Muscle of leg (tissue), 11 donors: ENCODE results near the gene TRNT1. TPM values are rescaled to one million over a fixed set of nuclear protein-coding genes. Genes with fewer than 3 reads are reported as not detected.

Source experiments
- DNase-seq: peaks from one replicate; pipeline ENCODE4 v3.0.0; 2013
- H3K27ac ChIP-seq: one replicate; pipeline ENCODE4 v1.5.1; 2013; ENCODE audit warnings: mild to moderate bottlenecking, low read length, control low read depth
- H3K27me3 ChIP-seq: one replicate; pipeline ENCODE4 v1.6.1; 2013; ENCODE audit warnings: low read length; ENCODE audit not compliant: control insufficient read depth, insufficient read depth
- H3K36me3 ChIP-seq: one replicate; pipeline ENCODE4 v1.6.1; 2013; ENCODE audit warnings: low read length; ENCODE audit not compliant: control insufficient read depth, insufficient read depth
- H3K4me1 ChIP-seq: one replicate; pipeline ENCODE4 v1.6.1; 2013; ENCODE audit warnings: low read length; ENCODE audit not compliant: control insufficient read depth, insufficient read depth
- H3K4me3 ChIP-seq: one replicate; pipeline ENCODE4 v1.5.1; 2013; ENCODE audit warnings: low read length, control low read depth
- H3K9me3 ChIP-seq: replicated peaks from 2 replicates; pipeline ENCODE4 v1.6.1; 2013; ENCODE audit warnings: low read depth, low read length; ENCODE audit not compliant: control insufficient read depth
- whole genome bisulfite sequencing: methylation state at CpG from one replicate; pipeline ENCODE4 v1.1.5; 2013; ENCODE audit warnings: missing lambda C conversion rate; ENCODE audit not compliant: insufficient coverage; 5-methylcytosine and 5-hydroxymethylcytosine counted together
- polyA plus RNA-seq, 8 donors: library from polyadenylated mRNA; unstranded; fragments of 120-200 nt; gene quantifications; one replicate each; pipeline versions ENCODE4 v1.2.1 to v1.2.3, GENCODE V29; 2013; ENCODE audit warnings: inconsistent platforms in 1 of 8, low replicate concordance in 1 of 8; ENCODE audit not compliant: insufficient read length in 8 of 8, insufficient read depth in 1 of 8
- total RNA-seq: library from RNA; stranded (reverse); fragments of 120-200 nt; gene quantifications from one replicate; pipeline ENCODE4 v1.2.4, GENCODE V29; 2013

TRNT1 gene
- total and polyA plus RNA-seq, 9 donors, result 12.9 to 21.7 (median 16.3) TPM

DNA sequence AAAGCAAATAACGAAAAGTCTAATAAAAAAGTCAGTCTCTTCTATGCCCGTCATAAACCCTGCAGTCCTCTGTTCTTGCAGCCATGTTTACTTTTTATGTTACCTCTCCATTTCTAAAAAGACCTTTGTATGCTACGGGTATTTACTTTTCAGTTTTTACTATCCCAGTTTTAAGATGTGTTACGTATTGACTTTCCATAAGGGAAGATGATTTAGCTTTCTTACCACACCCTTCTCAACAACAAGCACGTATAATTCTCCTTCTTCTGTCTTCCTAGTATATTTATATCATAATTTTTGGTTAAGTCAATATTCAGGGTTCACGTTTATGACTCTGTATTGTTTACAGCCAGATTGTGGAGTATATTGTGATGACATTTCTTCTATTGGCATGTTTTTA lies 10.8 kb downstream of the TRNT1 start:
- no peaks in the 10 kb centered on the region for H3K4me1 ChIP-seq
- H3K27ac ChIP-seq, result no peak overlapping the region
- H3K36me3 ChIP-seq, result peaks cover 21% of the 10 kb centered on the region
- no peak for DNase-seq
- no peak overlapping the region for H3K4me3 ChIP-seq
- WGBS, result no CpG with 5 or more reads among the region's 6 CpGs
- no peaks in the 10 kb centered on the region for H3K27me3 ChIP-seq
- no peaks in the 10 kb centered on the region for H3K9me3 ChIP-seq

DNA sequence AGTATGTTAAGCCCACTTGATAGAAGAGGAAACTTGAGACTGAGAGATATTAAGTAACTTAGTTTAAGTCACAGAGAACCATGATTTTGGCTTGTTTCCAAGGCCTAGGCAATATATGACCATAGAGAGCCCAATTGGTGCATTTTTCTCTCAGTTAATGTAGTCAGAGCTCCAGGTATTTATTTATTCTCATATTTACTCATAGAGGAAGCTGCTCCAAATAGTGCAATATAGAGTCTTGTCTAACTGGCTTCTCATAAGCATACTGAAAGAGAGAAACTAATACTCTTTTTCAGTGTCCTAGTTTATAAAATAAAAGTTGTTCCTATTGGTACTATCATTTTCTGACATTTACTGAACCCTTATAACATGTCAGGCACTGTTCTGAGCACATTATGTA lies 15.2 kb downstream of the TRNT1 start:
- Histone ChIP-seq H3K36me3 (peaks cover 21% of the 10 kb centered on the region), H3K4me1 (no peaks in the 10 kb centered on the region)

DNA sequence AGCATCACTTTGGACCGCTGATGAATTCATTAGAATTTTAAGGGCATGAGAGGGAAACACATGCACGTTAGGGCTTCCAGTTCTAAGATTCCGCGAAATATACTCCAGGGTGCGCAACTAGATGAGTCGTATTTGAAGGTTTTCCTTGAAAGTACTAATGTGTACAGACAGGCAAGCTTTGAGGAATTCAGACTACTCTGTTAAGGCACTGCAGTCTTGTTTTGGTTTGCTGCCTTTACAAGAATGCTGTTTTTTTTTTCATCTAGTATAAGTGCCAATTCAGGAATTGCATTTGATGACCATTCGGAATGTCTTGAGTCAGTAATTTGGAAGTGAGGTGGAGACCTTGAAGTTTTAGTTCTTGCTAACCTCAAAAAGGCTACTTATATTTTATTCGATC lies 19.1 kb downstream of the TRNT1 start:
- Histone ChIP-seq H3K36me3 (peaks cover 17% of the 10 kb centered on the region), H3K9me3 (no peaks in the 10 kb centered on the region), H3K27me3 (no peaks in the 10 kb centered on the region), H3K4me3 (no peak overlapping the region), H3K27ac (no peak overlapping the region), H3K4me1 (no peaks in the 10 kb centered on the region)
- WGBS, result no CpG with 5 or more reads among the region's 8 CpGs
- DNase-seq, result no peak

More for the DNA sequence above, 15.2 kb downstream of the TRNT1 start:
- DNase-seq, result no peak
- H3K27ac ChIP-seq, result no peak overlapping the region
- H3K4me3 ChIP-seq, result no peak overlapping the region
- no peaks in the 10 kb centered on the region for H3K9me3 ChIP-seq
- no peaks in the 10 kb centered on the region for H3K27me3 ChIP-seq

DNA sequence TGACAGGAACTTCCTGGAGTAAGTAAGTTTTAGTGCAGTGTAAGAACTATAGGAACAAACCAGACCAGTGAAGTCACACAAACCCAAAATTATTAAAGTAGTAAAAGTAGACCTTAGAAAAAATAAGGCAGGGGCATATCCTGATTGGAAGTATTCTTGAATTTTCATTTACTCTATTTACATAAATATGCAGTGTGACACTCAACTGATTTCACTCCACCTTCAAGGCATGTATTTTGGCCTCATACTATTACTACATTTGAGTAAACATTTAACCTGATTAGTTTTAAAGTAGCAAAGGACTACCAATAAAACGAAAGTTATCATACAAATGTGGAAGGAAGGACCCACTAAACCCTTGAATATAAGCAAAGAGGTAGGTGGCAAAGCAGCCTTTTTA lies 22.8 kb downstream of the TRNT1 start:
- Histone ChIP-seq H3K36me3 (peaks cover 24% of the 10 kb centered on the region), H3K27me3 (no peaks in the 10 kb centered on the region), H3K9me3 (no peaks in the 10 kb centered on the region), H3K27ac (no peak overlapping the region), H3K4me3 (no peak overlapping the region), H3K4me1 (no peaks in the 10 kb centered on the region)
- no peak for DNase-seq
- WGBS, result no CpG with 5 or more reads among the region's 1 CpG

DNA sequence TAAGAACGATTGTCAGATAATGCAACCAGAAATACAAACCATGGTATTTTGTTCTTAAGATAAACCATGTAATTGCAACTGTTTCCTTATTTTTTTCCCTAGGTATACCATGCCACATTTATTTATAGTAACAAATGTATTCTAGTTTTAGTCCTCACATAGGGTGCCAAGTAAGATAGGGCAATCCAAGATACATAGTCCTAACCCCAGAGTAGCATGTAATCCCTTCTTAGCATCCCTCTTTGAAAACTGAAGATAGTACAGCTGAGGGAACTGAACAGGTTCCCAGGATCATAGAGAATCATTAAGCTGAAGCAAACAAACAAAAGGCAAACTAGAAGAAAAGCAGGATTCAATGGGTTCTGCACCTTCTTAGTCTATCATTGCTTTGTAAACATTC lies 24.8 kb downstream of the TRNT1 start:
- DNase-seq, result no peak
- H3K9me3 ChIP-seq, result no peaks in the 10 kb centered on the region
- H3K4me1 ChIP-seq, result no peaks in the 10 kb centered on the region
- H3K36me3 ChIP-seq, result peaks cover 29% of the 10 kb centered on the region
- no peak overlapping the region for H3K4me3 ChIP-seq
- no peaks in the 10 kb centered on the region for H3K27me3 ChIP-seq
- H3K27ac ChIP-seq, result no peak overlapping the region
- no CpG with 5 or more reads among the region's 1 CpG for WGBS

DNA sequence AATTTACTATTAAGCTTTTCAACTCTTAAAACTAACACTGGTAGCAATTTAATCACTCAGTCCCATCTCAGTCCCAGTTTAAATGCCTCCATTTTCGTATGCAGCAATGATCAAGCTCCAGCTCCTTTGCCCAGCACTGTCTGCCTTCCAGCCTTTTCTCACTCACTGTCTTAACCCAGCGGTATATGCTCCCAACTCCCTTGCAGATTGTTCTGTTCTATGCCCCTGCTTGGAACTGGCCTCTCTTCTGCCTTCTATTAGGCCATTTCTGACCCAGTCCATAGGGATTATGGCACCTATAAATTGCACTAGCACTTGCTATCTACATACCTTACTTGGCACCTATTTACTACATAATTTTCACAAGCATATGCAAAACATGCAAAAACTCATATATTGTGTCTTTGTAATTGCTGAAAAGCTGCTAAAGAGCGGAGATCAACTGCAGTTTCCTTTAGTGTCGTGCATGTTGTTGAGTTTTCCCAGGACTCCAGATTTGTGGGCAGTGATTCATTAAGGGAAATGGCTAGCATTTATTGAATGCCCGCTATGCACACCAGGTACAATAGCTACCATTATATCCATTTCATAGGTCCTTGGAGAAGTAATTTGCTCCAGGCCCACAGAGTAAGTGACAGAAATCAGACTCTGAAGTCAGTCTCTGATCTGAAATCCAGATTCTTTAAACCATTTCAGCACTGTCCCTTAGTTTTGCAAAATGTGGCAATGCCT lies 28.3 kb downstream of the TRNT1 start:
- H3K27ac ChIP-seq, result no peak overlapping the region
- no peaks in the 10 kb centered on the region for H3K9me3 ChIP-seq
- DNase-seq, result no peak
- no peaks in the 10 kb centered on the region for H3K27me3 ChIP-seq
- no peak overlapping the region for H3K4me3 ChIP-seq
- no peaks in the 10 kb centered on the region for H3K4me1 ChIP-seq
- H3K36me3 ChIP-seq, result peaks cover 35% of the 10 kb centered on the region
- WGBS, result 92% methylated on average over 2 of the region's 5 CpGs

DNA sequence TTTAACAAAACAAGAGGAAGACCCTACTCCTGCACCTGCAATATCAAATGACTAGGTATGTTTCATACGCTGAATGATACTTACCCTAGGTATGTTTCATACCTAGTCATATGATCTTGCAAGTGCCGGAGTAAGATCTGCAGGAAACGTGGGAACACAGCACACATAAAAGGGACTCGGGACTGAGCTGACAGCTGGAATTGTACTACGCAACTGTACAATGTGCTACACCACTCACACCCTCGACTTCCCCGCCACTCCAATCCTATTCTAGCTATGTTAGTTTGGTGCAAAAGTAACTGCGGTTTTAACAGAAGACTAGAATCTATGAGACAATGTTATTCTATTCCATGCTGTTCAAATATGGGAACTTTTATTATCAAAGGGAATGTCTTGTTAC lies 30.7 kb downstream of the TRNT1 start:
- Histone ChIP-seq H3K9me3 (no peaks in the 10 kb centered on the region), H3K36me3 (peaks cover 34% of the 10 kb centered on the region), H3K4me1 (no peaks in the 10 kb centered on the region), H3K4me3 (no peak overlapping the region), H3K27ac (no peak overlapping the region), H3K27me3 (no peaks in the 10 kb centered on the region)
- no peak for DNase-seq
- no CpG with 5 or more reads among the region's 8 CpGs for WGBS

DNA sequence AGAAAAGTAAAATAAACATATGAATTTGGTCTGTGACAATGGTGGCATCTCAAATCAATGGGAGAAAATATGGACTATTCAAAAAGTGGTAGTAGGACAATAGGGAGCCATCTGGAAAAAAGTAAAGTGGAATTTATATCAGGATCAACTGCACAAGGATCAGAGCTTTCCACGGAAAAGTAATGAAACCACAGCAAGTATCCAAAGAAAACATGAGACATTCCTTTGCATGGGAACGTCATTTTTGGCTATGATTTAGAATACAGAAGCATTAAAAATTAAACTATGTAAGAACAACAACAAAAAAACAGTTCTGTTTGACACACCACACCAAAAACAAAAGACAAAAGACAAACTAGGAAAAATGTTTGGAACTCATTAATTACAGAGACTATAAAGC lies 34.1 kb downstream of the TRNT1 start:
- no peak for DNase-seq
- Histone ChIP-seq H3K9me3 (no peaks in the 10 kb centered on the region), H3K27ac (no peak overlapping the region), H3K27me3 (no peaks in the 10 kb centered on the region), H3K4me1 (no peaks in the 10 kb centered on the region), H3K36me3 (peaks cover 40% of the 10 kb centered on the region), H3K4me3 (no peak overlapping the region)
- no CpG with 5 or more reads among the region's 2 CpGs for WGBS

DNA sequence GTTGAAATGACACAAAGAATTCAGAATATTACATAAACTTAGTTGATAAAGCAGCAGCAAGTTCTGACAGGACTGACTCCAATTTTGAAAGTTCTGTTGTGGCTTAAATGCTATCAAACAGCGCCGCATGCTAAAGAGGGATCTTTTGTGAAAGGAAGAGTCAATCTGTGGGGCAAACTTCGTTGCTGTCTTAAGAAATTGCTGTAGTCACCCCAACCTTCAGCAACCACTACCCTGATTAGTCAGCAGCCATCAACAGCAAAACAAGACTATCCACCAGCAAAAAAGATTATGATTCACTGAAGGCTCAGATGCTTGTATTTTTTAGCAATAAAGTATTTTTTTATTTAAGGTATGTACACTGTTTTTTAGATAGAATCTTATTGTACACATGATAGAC lies 38.5 kb downstream of the TRNT1 start:
- no peaks in the 10 kb centered on the region for H3K27me3 ChIP-seq
- H3K4me3 ChIP-seq, result no peak overlapping the region
- no peak for DNase-seq
- H3K9me3 ChIP-seq, result no peaks in the 10 kb centered on the region
- H3K27ac ChIP-seq, result no peak overlapping the region
- WGBS, result no CpG with 5 or more reads among the region's 3 CpGs
- no peaks in the 10 kb centered on the region for H3K4me1 ChIP-seq
- peaks cover 37% of the 10 kb centered on the region for H3K36me3 ChIP-seq

DNA sequence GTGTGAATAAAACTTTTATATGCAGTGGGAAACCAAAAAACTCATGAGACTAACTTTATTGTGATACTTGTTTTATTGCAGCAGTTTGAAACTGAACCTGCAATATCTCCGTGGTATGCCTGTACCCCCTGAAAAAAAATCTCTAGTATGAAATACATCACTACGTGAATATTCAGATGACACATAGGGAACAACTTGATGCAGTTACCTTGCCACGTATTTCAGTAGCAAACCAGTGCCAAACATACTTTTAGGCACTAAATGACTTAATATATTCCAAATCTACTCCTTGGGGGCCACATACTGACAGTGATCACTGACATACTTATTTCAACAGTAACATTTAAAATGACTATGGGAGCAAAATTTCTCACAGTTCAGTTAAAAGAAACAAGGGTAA lies 38.9 kb downstream of the TRNT1 start:
- Histone ChIP-seq H3K27me3 (no peaks in the 10 kb centered on the region), H3K4me3 (no peak overlapping the region), H3K36me3 (peaks cover 40% of the 10 kb centered on the region), H3K27ac (no peak overlapping the region), H3K9me3 (no peaks in the 10 kb centered on the region), H3K4me1 (no peaks in the 10 kb centered on the region)
- 100% methylated on average over 2 of the region's 3 CpGs for WGBS
- no peak for DNase-seq

DNA sequence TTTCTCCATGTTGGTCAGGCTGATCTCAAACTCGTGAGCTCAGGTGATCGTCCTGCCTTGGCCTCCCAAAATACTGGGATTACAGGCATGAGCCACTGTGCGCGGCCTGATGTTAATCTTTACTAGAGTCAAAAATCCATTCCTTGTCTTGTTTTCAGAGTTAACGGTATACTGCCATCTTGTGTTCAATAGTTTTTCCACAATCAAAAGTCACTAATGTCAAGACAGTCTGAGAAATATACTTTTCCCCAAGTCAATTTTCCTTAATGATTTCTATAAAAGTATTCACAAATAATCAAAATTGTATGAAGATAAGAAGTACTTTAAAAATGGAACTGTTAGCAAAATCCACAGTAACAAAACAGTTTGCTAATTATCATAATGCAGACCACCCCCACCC lies 44.3 kb downstream of the TRNT1 start:
- 77% methylated on average over 4 of the region's 5 CpGs for WGBS
- Histone ChIP-seq H3K4me1 (no peaks in the 10 kb centered on the region), H3K4me3 (no peak overlapping the region), H3K27me3 (no peaks in the 10 kb centered on the region), H3K9me3 (no peaks in the 10 kb centered on the region), H3K27ac (no peak overlapping the region), H3K36me3 (peaks cover 32% of the 10 kb centered on the region)
- peak; percentile 22 for DNase-seq
